ENCODE measurements around the gene BPIFB2. TPM values are rescaled to one million over a fixed set of nuclear protein-coding genes. Genes with fewer than 3 reads are reported as not detected.
"Not testable (repeated sequence)": the region's sequence is repeated elsewhere in the genome, so short reads cannot be mapped to it uniquely, and the experiment has no call there.

BPIFB2 gene
- total RNA-seq = not detected in 2 replicates

- intact Hi-C loops (cut with micrococcal nuclease) = no loop called here
Measured at GRCh38 chr20:33007376-33008335, at the start of gene BPIFB2. TSS of gene BPIFB2 (plus strand) at chr20:33007704. CDS start at chr20:33008575, 871 bp downstream.

DNA sequence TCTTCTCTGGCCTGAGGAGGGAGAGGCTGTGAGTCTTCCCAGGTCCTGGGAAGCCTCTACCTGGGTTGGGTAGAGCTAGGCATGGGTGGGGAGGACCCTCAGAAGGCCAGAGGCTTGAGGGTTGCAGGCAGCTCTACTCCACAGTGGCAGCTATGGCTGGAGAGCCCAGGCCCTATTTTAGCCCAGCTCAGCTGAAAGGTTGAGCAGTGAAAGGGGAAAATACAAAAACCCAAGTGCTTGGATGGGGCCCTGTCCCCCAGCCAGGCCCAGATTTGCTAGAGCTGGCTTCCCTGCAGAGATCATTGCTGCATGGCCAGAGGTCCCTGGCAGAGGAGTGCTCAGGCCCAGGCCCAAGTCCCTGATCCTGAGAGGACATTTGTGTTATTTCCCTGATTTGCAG lies 48.9 kb upstream of the BPIFB2 start:
- intact Hi-C loops (cut with micrococcal nuclease) = no loop called here

GRCh38 chr20:32959351-32960221 lies 47.9 kb upstream of the BPIFB2 start:
- intact Hi-C loops (cut with micrococcal nuclease) = no loop called here

- intact Hi-C loops (cut with micrococcal nuclease) = no loop called here
Measured at GRCh38 chr20:32960222-32960518, 47.3 kb upstream of the BPIFB2 start.

- intact Hi-C loops (cut with micrococcal nuclease) = no loop called here
Measured at GRCh38 chr20:32960849-32961731, 46.4 kb upstream of the BPIFB2 start.

DNA sequence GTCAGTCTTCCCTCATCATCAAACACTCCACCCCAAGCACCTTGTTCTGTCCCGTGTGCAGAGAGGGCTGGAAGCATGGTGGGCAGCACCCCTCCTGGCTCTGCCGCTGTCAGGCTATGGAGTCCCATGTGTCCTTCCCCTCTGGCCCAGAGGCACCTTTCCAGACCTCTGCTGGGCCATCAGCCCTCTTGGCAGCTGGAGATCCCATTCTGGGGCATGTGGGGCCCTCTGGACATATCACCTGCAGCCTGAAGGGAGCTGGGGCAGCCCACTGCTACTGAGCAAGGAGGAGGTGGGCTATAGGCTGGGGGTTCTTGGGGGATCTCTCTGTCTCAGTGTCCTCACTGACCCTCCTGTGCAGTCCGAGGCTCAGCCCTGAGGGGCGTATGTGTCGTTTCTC lies 45.5 kb upstream of the BPIFB2 start:
- intact Hi-C loops (cut with micrococcal nuclease) = no loop called here

DNA sequence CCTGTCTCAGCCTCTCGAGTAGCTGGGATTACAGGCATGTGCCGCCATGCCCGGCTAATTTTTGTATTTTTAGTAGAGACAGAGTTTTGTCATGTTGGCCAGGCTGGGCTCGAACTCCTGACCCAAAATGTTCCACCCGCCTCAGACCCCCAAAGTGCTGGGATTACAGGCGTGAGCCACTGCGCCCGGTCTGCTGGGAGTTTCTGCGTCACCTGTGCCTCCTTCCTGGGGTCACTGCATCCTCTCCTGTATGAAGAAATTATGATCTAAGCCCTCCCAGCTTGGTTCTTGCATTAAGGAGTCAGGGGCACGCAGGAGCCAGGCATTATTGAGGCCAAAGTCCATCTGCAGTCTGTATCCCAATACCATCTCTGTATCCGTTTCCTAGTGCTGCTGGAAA lies 44.9 kb upstream of the BPIFB2 start:
- intact Hi-C loops (cut with micrococcal nuclease) = not testable (repeated sequence)

DNA sequence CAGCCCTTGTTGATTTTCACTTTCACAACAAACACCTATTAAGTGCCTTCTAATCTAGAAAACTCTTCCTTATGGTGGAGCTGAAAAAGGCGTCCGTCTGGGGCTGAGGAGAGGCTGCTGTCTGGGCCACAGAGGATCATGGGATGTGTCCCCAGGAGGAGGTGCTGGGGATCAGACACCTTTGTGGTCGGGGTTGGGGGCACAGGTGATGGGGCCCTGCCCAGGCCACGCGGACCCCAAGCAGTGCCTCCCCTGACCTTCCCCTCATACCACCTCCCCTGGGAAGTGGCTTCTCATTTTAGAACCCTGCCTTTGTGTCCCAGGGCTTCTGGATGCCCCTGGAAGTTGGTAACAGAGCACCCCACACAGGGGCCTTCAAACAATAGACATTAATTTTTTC lies 44.3 kb upstream of the BPIFB2 start:
- intact Hi-C loops (cut with micrococcal nuclease) = no loop called here

- intact Hi-C loops (cut with micrococcal nuclease) = no loop called here
Measured at GRCh38 chr20:32964575-32964974, 42.9 kb upstream of the BPIFB2 start.

- intact Hi-C loops (cut with micrococcal nuclease) = no loop called here
Measured at GRCh38 chr20:32965115-32965514, 42.4 kb upstream of the BPIFB2 start.

- intact Hi-C loops (cut with micrococcal nuclease) = loop anchor here (2.0 kb wide), 1 partner anchor 19 kb away; no protein-coding TSS in a partner anchor
Measured at GRCh38 chr20:32965581-32966373, 41.7 kb upstream of the BPIFB2 start.

- intact Hi-C loops (cut with micrococcal nuclease) = loop anchor here (2.0 kb wide), 1 partner anchor 20 kb away; no protein-coding TSS in a partner anchor
Measured at GRCh38 chr20:32966382-32966781, 41.1 kb upstream of the BPIFB2 start.

DNA sequence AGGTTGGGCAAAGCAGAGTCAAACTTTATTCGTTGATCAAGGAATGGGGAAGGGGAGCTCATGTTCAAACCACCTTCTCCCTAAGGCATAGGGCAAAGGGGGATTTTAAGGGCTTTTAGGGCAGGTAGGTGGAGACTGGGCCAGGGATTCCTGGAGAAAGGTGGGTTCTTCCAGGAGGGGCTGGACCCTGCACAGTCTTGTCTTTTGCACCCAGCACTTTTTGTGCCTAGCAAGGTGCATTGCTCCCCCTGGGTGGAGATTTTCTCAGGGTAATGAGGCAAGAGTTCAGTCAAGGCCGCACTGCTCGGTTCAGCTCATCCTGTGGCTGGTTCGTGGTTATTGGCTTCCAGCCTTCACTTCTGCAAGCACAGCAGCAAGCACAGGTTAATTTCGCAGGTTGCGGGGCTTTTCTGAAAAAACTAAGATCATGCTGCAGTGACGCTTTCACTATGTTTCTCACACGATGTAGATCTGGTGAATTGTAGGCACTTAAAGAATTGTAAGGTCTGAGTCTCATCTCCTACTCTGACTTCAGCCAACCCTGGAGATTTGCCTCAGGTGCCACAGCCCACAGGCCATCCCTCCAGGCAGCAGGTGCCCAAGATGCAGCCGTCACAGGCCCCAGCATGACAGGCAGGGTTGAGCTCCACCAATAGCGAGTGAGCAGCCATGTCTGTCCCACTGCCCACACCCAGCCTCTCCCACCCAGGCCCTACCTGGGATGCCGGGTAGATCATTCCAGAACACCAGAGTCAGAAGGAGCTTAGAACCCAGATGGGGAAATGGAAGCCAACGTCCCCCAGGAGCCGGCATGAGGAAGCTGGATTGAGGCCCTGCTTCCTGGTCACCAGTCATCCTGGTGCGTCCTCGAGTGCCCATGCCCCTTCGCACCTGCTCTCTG lies 40.4 kb upstream of the BPIFB2 start:
- intact Hi-C loops (cut with micrococcal nuclease) = loop anchor here (1.0 to 2.0 kb wide), 2 partner anchors 20 to 38 kb away; no protein-coding TSS in a partner anchor

GRCh38 chr20:32967961-32968457 lies 39.5 kb upstream of the BPIFB2 start:
- intact Hi-C loops (cut with micrococcal nuclease) = loop anchor here (1.0 to 2.0 kb wide), 2 partner anchors 21 to 37 kb away; no protein-coding TSS in a partner anchor

DNA sequence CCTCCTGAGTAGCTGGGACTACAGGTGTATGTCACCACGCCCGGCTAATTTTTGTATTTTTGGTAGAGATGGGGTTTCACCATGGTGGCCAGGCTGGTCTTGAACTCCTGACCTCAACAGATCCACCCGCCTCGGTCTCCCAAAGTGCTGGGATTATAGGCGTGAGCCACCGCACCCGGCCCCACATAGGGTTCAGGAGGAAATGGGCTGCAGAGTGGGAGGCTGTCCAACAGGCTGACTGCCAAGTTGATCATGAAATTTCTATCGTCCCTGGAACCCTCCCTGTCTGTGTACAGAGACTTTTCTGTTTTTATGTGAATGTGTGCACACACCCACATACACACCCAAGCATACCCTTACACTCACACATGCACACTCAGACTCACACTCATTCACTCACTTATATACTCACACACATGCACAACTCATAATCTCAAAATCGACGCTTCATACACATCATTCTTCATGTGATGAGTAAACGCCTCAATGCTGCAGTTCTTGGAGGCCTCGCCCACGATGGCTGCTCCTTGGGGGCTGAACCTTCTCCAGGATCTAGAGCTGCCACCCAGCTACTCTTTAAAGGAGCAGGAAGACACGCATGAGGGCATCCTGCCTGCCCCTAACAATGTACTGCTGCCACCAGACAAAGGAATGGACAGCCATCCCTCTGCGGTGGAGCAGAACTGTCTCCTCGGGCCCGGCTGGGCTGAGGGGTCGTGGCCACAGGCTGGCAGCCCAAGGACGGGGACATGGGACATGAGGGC lies 38.8 kb upstream of the BPIFB2 start:
- intact Hi-C loops (cut with micrococcal nuclease) = no loop called here

DNA sequence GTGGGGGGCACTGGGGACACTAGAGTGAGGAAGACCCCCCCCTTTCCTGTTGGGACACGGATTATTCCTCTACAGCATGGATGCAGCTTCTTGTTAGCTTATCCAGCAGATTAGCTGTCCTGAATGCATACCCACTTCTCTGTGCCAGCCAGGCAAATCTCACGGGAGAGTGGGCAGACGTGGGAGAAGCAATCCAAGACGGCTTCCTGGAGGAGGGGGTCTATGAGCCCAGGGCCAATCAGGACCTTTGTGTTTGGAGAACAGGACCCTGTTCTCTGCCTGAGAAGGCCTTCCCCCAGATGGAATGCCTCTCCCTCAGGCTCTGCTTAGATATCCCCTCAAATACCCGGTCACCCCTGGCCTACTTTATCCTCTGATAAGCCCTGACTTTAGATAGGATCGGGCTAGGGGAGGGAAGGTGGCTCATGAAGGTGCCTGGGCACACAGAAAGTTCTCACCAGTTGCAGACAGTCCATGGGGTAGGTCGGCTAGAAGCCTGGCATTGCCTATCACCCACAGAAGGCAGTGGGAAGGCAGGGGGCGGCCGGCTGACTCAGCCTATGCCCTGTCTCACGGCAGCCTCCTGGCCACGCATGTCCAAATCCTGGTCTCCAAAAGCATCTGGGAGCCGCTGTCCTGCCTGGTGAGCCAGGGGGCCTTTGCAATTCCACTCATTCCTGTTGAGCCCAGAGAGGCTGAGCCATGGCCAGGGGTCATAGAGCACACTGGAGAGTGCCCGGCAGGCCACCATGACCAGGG lies 38.0 kb upstream of the BPIFB2 start:
- intact Hi-C loops (cut with micrococcal nuclease) = loop anchor here (5.0 kb wide), 1 partner anchor 227 kb away; the partner anchor contains the start of gene COMMD7
